Activated CD4-positive, alpha-beta T cell treated with anti-CD3 and anti-CD28 coated beads, Interleukin-2, amount 50 U/mL, for 24 hours (primary cell): ENCODE data around the gene ZNF879.

Experiments
- DNase-seq, 2 donors: peaks; one replicate each; pipeline ENCODE4 v3.0.0-alpha.2; 2020; ENCODE audit warnings: low read depth in 1 of 2, low spot score in 1 of 2

The ZNF879 gene

DNA sequence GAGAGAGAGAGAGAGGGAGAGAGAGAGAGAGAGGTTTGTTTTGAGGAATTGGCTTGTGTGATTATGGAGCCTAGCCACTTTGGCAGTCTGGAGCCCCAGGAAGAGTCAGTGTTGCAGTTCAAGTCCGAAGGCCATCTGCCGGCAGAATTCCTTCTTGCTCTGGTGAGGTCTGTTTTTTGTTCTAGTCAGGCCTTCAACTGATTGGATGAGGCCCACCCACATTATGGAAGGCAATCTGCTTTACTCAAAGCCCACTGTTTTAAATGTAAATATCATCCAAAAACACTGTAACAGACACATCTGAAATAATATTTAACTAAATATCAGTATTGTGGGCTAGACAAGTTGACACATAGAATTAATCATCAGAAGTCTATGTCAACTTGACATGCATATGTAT is 17.0 kb upstream of the ZNF879 start:
- DNase-seq, result no peak

- DNase-seq, result no peak
Measured at GRCh38 chr5:179008667-179009066, 14.9 kb upstream of the ZNF879 start.

DNA sequence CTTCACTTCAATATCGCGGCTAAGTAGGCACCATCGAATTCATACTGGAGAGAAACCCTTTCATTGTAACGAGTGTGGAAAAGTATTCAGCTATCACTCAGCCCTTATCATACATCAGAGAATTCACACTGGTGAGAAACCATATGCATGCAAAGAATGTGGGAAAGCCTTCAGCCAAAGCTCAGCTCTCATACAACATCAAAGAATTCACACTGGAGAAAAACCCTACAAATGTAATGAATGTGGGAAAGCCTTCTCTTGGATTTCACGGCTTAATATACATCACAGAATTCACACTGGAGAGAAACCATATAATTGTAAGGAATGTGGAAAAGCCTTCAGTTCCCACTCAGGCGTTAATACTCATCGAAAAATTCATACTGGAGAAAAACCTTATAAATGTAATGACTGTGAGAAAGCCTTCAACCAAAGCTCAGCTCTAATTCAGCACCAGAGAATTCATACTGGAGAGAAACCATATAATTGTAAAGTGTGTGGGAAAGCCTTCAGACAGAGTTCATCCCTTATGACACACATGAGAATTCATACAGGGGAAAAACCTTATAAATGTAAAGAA is 9.5 kb downstream of the ZNF879 start:
- no peak for DNase-seq

DNA sequence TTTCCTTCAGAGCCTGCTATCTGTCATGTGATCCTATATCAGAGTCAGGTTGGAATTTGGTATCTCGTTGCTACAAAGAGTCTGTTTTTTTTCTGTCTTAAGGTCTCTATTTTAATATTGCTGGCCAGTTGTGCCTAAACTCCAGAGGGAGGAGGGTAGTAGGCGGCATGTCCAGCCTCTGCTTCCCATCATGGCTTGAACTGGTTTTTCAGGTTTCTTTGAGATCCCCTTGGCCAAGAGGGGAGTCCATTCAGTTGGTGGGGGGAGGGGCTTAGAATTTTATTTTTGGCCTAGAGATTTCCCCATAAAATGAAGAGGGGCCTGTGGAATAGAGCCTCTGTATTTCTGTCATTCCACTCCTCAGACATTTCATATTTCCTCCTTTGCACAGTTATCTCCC is 21.2 kb downstream of the ZNF879 start:
- no peak for DNase-seq

DNA sequence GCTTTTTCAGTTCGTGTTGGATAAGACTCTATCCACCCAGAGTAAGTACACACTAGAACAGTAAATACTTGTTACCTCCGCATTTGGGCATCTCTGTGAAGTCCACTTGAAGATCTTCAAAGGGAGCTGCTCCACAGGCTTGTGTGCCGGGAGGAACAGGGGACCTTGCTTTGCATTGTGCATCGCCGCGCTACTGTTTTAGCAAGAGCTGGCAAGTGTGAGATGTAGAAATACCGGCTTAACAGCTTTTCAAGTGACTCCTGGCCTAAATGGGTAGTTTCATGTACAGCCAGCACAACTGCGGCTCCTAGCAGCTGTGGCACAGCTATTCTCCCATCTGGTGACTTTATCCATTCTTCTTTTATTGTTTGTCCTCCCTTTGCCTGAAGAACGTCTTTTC is 28.2 kb downstream of the ZNF879 start:
- DNase-seq, result no peak

DNA sequence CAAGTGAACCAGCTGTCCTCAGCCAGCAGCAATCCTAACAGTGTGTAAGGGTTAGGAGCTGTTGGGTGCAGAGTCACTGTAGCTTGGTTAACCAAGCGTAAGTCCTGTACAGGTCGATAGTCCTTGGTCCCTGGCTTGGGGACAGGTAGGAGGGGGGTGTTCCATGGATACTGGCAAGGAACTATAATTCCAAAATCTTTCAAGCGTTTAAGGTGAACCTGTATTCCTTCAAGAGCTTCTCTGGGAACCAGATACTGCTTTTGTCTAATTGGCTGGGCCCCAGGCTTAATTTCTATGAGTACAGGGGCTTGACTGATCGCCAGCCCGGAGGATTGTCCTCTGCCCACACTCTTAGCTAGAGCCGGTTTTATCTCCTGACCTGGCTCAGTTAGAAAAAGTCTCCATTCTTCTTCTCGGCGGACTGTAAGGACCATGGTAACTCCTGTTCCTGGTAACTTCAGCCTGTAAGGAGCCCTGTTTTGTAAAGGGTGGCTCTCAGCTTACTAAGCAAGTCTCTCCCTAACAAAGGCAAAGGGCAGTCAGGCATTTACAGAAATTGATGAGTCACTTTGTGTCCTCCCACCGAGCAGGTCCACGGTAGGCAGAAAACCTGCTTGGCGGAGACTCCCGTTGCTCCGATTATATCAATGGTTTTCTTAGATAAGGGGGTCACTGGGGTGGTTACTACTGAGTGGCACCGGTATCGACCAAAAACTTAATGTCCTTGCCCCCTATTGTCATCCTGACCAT is 30.6 kb downstream of the ZNF879 start:
- DNase-seq, result no peak

DNA sequence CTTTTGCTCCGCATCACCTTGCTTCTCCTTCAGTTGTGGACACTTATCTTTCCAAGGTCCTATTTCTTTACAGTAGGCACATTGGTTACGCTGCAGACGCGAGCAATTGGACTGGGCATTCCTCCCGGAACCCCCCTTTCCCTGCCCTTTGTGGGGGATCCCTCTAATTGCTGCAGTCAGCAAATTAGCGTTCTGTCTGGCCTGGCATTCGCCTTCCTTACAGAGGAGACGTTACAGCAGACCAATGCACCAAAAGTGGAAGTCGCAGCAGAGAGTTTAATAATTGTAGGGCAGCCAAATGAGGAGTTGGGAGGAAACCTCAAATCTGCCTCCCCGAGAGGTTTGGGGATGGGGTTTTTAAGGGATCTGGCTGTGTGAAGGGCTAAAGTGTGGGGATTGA is 31.3 kb downstream of the ZNF879 start:
- no peak for DNase-seq

- DNase-seq, result no peak
Measured at GRCh38 chr5:179055436-179055835, 31.8 kb downstream of the ZNF879 start.

DNA sequence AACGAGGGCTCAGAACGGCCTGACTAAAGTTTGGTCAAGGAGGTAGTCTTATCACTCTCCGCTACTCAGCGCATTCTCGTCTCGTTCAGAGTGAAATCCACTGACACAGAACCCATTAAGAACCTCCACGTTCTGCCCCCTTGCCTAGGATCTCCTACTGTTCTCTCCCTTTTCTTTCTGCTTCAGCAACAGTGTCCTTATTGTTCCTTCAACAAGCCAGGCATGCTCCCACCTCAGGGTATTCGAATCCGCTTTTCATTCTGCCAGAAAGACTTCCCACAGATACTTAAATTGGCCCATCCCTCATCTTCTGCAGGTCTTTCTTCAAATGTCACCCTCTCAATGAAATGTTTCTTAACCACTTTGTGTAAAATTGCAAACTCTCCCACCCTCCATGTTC is 32.2 kb downstream of the ZNF879 start:
- no peak for DNase-seq

DNA sequence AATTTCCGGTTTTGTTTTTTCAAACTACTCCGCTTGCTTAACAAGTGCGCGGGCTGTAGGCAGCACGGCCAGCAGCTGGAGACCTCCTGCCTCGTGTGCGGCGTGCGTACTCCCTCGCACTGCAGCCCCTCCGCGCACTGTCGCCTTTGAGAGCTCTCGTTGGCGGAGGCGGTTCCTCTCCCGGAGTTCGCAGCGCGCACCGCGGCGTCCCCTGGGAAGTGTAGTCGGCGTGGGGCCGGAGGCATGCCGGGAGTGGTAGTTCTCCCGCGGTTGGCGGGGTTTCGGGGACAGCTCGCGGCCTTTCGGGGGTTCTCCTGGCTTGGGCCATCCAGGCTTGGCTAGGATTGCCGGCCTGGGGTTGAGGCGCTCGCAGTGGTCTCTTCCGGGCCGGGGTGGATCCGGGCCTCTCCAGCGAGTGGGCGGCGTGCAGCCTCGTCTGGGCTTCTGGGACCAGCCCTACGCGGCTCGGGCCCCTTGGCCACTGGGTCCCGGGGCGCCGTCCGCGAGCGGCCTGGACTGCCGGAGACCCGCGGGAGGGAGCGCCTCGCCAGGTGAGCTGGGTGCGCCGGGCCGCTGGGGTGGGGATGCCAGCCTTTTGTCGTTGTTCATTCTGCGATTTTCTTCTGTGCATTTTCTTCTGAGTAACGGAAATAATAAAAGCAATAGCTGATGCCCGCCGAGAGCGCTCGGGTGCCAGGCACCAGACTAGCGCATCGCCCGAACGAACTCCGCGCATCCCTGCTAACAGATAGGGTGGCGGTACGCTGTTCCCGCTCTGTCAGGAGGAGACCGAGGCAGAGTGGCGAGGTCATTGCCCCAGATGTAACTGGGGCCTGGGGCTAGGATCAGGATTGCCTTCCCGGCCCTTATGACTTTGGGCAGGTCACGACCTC is 36.8 kb downstream of the ZNF879 start, which contains the start of gene ZNF354C:
TSS of gene ZNF354C (plus strand) at position 258 of the 893 bp plus-strand sequence. CDS start 1,696 bp downstream, outside the sequence.
- peak; percentile 65 to 81 for DNase-seq

- no peak for DNase-seq
Measured at GRCh38 chr5:179061025-179061424, 37.4 kb downstream of the ZNF879 start.

GRCh38 chr5:179065703-179066102 is 42.1 kb downstream of the ZNF879 start:
- DNase-seq, result no peak

DNA sequence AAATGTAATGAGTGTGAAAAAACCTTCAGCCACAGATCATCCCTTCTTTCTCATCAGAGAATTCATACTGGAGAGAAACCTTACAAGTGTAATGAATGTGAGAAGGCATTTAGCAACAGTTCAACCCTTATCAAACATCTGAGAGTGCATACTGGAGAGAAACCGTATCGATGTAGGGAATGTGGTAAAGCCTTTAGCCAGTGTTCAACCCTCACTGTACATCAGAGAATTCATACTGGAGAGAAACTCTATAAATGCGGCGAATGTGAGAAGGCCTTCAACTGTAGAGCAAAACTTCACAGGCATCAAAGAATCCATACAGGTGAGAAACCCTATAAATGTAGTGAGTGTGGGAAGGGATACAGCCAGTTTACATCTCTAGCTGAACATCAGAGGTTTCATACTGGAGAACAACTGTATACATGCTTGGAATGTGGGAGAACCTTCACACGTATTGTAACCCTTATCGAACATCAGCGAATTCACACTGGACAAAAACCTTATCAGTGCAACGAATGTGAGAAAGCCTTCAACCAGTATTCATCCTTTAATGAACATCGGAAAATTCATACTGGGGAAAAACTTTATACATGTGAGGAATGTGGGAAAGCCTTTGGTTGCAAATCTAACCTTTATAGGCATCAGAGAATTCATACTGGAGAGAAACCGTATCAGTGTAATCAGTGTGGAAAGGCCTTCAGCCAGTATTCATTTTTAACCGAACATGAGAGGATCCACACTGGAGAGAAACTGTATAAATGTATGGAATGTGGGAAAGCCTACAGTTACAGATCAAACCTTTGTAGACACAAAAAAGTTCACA is 55.8 kb downstream of the ZNF879 start:
- DNase-seq, result no peak

GRCh38 chr5:179080724-179081123 is 57.1 kb downstream of the ZNF879 start:
- no peak for DNase-seq
